ENCODE results near the gene DNAJC13.

The DNAJC13 gene

DNA sequence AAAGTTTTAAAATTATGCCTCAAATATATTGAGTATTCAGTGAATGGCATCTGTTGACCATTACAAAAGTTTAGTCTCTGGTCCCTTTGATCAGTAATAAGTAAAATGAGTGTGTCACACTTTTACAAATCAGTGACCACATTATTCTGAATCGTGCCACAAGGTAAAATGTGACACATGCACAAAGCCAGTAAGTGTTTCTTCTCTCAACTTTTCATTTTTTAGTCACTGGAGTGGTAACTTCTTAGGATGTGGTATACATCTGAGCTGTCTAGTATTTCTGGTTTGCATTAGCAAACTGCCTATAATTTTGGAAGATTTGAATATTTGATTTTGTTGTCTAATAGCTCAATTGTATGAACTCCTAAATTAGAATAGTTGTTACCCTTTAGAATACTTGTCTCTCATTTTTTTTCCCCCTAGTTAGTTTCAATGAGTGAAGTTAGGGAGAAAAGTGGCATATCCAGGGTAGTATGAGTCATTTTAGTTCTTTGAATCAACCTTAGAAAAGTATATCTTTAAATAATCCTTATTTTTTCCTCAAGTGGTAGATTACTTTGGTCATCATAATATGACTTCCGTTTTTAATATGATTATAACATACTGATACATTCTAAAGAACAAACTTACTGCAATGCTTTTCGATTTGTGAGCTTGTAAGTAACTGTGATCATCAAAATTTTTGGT is 18.1 kb downstream of the DNAJC13 start:
- TF ChIP-seq, protein P1, sequence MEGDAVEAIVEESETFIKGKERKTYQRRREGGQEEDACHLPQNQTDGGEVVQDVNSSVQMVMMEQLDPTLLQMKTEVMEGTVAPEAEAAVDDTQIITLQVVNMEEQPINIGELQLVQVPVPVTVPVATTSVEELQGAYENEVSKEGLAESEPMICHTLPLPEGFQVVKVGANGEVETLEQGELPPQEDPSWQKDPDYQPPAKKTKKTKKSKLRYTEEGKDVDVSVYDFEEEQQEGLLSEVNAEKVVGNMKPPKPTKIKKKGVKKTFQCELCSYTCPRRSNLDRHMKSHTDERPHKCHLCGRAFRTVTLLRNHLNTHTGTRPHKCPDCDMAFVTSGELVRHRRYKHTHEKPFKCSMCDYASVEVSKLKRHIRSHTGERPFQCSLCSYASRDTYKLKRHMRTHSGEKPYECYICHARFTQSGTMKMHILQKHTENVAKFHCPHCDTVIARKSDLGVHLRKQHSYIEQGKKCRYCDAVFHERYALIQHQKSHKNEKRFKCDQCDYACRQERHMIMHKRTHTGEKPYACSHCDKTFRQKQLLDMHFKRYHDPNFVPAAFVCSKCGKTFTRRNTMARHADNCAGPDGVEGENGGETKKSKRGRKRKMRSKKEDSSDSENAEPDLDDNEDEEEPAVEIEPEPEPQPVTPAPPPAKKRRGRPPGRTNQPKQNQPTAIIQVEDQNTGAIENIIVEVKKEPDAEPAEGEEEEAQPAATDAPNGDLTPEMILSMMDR (IDR thresholded peaks at IDR 0.05): no peak

DNA sequence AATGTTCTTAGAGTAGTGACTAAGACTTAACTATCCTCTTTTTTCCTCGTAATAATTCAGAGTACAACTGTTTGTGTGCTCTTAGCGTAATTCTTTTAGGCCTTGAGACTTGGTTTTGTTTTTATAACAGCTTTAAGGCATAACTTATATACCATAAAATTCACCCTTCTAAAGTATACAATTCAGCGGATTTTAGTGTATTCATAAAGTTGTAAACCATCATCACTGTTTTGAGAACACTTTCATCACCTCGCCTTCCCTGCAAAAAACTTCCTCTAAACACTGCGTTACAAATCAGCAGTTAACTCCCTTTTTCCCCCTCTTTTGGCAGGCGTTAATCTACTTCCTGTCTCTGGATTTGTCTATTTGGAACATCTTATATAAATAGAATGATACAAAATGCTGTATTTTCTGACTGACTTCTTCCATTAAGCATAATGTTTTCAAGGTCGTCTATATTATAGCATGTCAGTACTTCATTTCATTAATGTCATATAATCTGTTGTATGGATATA is 18.7 kb downstream of the DNAJC13 start:
- TF ChIP-seq, protein P1 (IDR thresholded peaks at IDR 0.05): no peak

DNA sequence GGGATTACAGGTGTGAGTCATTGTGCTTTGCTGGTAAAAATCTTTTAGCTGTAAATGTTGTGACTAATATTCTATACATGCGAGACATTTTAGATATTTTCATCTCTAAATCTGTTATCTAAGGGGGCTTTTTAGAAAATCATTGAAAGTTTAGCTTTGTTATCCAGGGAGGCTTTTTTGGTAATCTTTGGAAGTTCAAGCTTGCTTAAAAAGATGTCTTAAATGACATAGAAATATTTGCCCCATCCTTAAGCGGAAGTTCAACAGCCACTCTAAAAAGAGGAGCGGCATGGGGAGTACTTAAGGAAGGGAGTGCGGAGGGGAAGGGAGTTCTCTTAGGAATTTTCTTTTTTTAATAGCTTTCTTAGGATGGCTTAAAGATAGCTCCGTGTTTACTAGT is 26.1 kb downstream of the DNAJC13 start:
- TF ChIP-seq, protein P1 (IDR thresholded peaks at IDR 0.05): no peak

DNA sequence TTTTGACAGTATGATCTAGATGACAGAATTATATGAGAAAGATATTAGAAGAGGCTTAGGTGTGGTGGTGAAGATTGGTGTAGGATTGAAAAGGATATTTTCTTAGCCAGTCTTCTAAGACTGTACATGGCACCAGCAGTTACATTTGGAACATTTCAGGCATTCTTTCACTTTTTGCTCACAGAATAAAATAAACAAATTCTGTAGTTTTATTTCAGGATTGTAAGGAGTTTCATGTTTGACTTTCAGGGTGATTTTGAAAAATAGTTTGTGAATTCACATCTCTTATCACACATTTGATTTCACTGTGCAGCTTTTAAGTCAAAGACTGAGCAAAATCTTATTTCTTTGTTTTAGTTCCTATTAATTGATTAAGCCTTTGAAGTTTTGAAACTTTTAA is 27.1 kb downstream of the DNAJC13 start:
- TF ChIP-seq, protein P1 (IDR thresholded peaks at IDR 0.05): no peak

DNA sequence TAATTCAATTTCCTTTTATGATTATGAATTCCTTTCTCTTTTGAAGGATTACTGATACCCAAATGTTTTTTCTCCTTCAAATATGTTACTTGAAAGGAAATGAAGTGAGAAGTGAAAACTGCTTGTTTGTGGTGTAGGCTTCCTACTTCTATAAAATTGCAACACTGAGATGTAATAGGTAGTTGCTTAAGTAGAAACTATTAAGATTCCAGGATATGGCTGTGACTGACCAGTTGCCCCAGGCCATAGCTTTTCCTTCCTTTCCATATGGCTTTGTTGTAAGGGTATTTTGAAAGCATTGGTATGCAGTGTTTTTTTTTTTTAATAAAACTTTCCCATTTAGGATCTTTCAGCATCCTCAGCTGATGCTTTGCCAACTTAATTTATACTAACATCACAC is 28.5 kb downstream of the DNAJC13 start:
- TF ChIP-seq, protein P1 (IDR thresholded peaks at IDR 0.05): no peak

DNA sequence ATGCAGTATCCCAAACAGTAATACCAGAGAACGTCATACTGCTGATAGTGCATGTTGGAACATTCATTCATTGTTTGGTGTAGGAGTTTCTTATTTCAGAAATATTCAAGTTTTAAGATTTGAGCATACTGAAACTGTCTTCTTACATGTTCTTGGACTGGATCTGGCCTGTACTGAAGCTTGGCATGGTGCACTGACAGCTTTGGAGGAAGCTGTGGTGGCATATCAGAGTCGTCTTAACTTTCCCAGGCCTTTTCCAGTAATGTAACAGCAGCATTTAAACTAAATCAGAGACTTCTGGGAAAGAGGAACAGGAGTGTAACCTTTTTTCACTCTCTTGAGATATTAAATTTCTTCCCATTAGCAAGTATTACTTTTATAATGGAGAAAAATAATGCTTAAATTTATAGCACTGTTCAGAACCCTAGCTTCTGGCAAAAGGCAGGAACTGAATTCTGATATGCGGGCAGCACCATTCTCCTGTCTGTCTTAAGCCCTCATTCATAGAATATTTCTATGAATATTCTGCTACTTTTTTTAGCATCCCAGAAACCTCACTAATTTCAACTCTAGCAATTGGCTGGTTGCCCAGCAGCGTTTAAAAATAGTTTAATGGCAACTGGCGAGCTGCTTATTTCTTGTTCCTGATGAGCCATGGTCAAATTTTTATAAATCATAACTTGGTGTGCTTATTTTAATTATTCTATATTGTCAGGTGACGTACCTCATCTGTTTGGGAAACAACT is 31.1 kb downstream of the DNAJC13 start:
- TF ChIP-seq, protein P1 (IDR thresholded peaks at IDR 0.05): no peak

DNA sequence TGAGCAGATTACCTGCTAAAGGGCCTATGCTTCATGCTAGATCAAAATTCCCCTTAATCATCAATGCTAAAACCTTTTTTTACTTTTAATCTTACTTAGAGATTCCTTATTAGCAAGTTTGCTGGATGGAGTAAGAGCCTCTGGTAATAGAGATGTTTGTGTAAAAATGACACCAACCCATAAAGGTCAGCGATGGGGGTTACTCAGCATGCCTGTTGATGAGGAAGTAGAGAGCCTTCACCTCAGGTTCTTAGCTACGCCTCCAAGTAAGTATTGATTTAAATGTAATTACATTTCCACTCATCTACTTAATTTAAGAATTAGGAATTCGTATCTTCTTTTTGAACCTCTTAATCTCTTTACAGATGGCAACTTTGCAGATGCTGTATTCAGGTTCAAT is 38.8 kb downstream of the DNAJC13 start:
- TF ChIP-seq, protein P1 (IDR thresholded peaks at IDR 0.05): no peak

Measured in LNCAP (cell line).